Transverse colon (tissue), 4 donors: ENCODE measurements around the gene STAT5B.

Source experiments
- CTCF ChIP-seq, 5 experiments: fragments of 200-600 bp in 3 of 5; fragments of 450-650 bp in 2 of 5; sonication (generic) in 3 of 5; IDR thresholded peaks; 1 replicate in 2 of 5; 2 replicates in 3 of 5; pipeline ENCODE4 v1.5.1; 2016 to 2017; ENCODE audit warnings: antibody characterized with exemption in 5 of 5, inconsistent platforms in 3 of 5, mild to moderate bottlenecking in 2 of 5, moderate library complexity in 1 of 5
- EP300 ChIP-seq: sonication (generic); formaldehyde crosslinking; IDR thresholded peaks from one replicate; pipeline ENCODE4 v1.6.1; 2017; ENCODE audit warnings: antibody characterized with exemption, low read depth
- POLR2A ChIP-seq: fragments of 450-650 bp; IDR thresholded peaks from one replicate; pipeline ENCODE4 v1.6.1; 2016; ENCODE audit warnings: antibody characterized with exemption, mild to moderate bottlenecking, moderate library complexity
- POLR2AphosphoS5 ChIP-seq, 3 donors: sonication (generic); formaldehyde crosslinking; IDR thresholded peaks; one replicate each; pipeline ENCODE4 v1.6.1; 2016; ENCODE audit warnings: antibody characterized with exemption in 3 of 3

GRCh38 chr17:42191275-42191608 is 84.9 kb downstream of the STAT5B start:
- no peak for TF ChIP-seq CTCF (IDR thresholded peaks at IDR 0.05)
- no peak for TF ChIP-seq POLR2A
- no peak for TF ChIP-seq POLR2AphosphoS5 (IDR thresholded peaks at IDR 0.05)
- TF ChIP-seq EP300 = no peak
